22Rv1 (cell line): ENCODE results near the gene URGCP.

Source experiments
- CTCF ChIP-seq: fragments of 450-650 bp; IDR thresholded peaks from 2 replicates; pipeline ENCODE4 v1.5.1; 2017; ENCODE audit warnings: mild to moderate bottlenecking
- ZFX ChIP-seq: fragments of 450-650 bp; IDR thresholded peaks from 2 replicates; pipeline ENCODE4 v1.6.1; 2017; ENCODE audit warnings: antibody characterized with exemption, borderline replicate concordance

GRCh38 chr7:43856316-43856715 is 50.1 kb downstream of the URGCP start:
- no peak for TF ChIP-seq CTCF
- no peak for TF ChIP-seq ZFX
